Colonic mucosa (tissue), 4 donors: ENCODE measurements around the gene ADSS1. TPM values are rescaled to one million over a fixed set of nuclear protein-coding genes. Genes with fewer than 3 reads are reported as not detected.

Source experiments
- DNase-seq: peaks from one replicate; pipeline ENCODE4 v3.0.0-alpha.2; 2020
- H3K27ac ChIP-seq: fragments of 200-600 bp; one replicate; pipeline ENCODE4 v1.8.0; 2021
- H3K27me3 ChIP-seq: fragments of 200-600 bp; one replicate; pipeline ENCODE4 v1.8.0; 2021
- H3K36me3 ChIP-seq: fragments of 200-600 bp; one replicate; pipeline ENCODE4 v1.8.0; 2021
- H3K4me1 ChIP-seq: fragments of 200-600 bp; one replicate; pipeline ENCODE4 v1.8.0; 2021; ENCODE audit warnings: mild to moderate bottlenecking
- H3K4me3 ChIP-seq: fragments of 200-600 bp; one replicate; pipeline ENCODE4 v1.8.0; 2021
- H3K9ac ChIP-seq, 2 donors: one replicate each; pipeline ENCODE4 v1.7.0; 2013; ENCODE audit warnings: control low read depth in 2 of 2, low read depth in 2 of 2, low read length in 2 of 2
- H3K9me3 ChIP-seq: fragments of 200-600 bp; one replicate; pipeline ENCODE4 v1.8.0; 2021
- intact Hi-C: fragments of 100-400 bp; cut with DNase I; formaldehyde crosslinking; loops from one replicate; pipeline ENCODE4 v1.14.1; 2022
- total RNA-seq, 2 donors: library from RNA; stranded (reverse); fragmentation: NEBNext Ultra II Directional in 1 of 2; extraction: Animal tissue kit (Norgen Biotek cat#: 25700) in 1 of 2; gene quantifications; one replicate each; pipeline ENCODE4 v1.2.1, GENCODE V29; 2021
- TF ChIP-seq, protein P1 (sequence below): fragments of 200-600 bp; IDR thresholded peaks from one replicate; pipeline ENCODE4 v1.8.0; 2022; ENCODE audit warnings: antibody characterized with exemption, mild to moderate bottlenecking
- donor health status: healthy.
- donor health status: DM: no; HTN: no; CAD: no.
- donor health status: DM: no; HTN: no; CAD: no.

ADSS1 gene
- total RNA-seq, 2 donors from 2014 or later, result 3.5 to 4.0 TPM

DNA sequence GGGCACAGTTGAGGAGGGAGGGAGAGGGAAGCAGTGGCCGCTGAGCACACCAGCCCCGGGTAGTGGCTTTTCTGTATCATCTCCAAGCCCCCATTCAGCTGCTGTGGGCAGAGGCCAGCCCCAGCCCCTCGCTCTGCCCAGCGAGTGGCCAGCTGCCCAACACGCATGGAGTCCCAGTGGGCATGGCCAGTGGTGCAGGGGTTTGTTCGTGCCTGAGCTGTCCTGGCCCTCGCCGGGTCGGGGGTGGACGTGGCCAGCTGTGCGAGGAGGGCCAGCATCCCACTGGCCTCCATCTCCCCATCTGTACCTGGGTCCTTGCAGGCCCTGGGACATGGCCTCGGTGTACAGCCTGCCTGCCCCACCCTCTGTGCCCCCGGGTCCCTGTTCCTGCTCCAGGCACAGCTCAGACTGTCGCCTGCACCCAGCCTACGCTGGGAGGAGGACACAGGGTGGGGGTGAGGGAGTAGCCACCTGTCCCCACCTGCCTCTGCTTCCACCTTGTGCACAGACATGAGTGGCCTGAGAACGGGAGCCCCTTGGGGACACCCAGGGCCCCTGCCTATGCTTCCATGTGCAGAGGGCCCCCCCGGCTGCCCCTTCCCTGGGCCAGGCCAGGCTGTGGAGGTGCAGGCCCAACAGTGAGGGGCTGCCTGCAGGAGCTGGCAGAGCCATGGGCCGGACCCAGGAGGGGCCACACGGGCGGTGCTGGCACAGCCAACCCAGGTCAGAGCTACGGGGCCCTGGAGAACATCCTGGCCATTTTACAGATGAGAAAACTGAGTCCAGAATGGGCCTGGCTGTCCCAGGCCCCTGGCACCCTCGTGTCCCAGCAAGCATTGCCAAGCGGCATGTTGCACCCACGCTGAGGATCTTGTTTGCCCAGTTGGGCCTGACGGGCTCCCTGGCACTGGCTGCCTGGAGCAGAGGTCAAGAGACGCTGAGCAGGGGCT is 30.3 kb upstream of the ADSS1 start:
- no peaks in the 10 kb centered on the region for H3K27me3 ChIP-seq
- TF ChIP-seq, protein P1, sequence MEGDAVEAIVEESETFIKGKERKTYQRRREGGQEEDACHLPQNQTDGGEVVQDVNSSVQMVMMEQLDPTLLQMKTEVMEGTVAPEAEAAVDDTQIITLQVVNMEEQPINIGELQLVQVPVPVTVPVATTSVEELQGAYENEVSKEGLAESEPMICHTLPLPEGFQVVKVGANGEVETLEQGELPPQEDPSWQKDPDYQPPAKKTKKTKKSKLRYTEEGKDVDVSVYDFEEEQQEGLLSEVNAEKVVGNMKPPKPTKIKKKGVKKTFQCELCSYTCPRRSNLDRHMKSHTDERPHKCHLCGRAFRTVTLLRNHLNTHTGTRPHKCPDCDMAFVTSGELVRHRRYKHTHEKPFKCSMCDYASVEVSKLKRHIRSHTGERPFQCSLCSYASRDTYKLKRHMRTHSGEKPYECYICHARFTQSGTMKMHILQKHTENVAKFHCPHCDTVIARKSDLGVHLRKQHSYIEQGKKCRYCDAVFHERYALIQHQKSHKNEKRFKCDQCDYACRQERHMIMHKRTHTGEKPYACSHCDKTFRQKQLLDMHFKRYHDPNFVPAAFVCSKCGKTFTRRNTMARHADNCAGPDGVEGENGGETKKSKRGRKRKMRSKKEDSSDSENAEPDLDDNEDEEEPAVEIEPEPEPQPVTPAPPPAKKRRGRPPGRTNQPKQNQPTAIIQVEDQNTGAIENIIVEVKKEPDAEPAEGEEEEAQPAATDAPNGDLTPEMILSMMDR, result no peak
- peak overlapping the region; percentile 9 to 26 for H3K9ac ChIP-seq
- H3K27ac ChIP-seq, result no peak overlapping the region
- H3K36me3 ChIP-seq, result no peaks in the 10 kb centered on the region
- H3K4me1 ChIP-seq, result peaks cover 18% of the 10 kb centered on the region
- intact Hi-C loops, result no loop called here
- no peak for DNase-seq
- H3K9me3 ChIP-seq, result no peaks in the 10 kb centered on the region
- no peak overlapping the region for H3K4me3 ChIP-seq

DNA sequence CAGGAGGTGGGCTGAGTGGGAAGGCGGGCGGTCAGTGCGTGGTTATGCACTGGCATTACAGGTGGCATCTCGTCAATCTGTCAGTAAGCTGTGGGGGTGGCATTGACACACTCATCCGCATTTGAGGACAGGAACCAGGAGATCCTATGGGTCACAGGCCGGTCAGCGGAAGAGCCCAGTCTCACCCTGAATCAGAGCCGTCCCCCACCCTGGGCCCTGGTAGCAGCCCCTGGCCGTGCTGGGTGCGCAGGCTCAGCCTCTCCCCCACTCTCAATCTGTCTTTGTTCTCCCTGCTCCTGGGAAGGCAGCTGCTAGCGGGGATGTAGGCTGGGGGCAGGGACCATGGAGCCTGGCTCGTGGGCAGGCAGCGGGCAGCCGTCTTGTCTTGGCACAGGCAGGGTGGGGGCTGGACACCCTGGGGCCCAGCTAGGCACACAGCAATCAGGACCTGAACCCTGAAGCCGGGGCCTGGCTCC is 29.5 kb upstream of the ADSS1 start:
- H3K9me3 ChIP-seq, result no peaks in the 10 kb centered on the region
- no peaks in the 10 kb centered on the region for H3K36me3 ChIP-seq
- H3K4me3 ChIP-seq, result no peak overlapping the region
- peaks cover 15% of the 10 kb centered on the region for H3K4me1 ChIP-seq
- no peak overlapping the region for H3K27ac ChIP-seq
- no peak for DNase-seq
- H3K9ac ChIP-seq, result peak overlapping the region; percentile 26 to 30
- TF ChIP-seq, protein P1, result no peak
- intact Hi-C loops, result no loop called here
- H3K27me3 ChIP-seq, result no peaks in the 10 kb centered on the region

DNA sequence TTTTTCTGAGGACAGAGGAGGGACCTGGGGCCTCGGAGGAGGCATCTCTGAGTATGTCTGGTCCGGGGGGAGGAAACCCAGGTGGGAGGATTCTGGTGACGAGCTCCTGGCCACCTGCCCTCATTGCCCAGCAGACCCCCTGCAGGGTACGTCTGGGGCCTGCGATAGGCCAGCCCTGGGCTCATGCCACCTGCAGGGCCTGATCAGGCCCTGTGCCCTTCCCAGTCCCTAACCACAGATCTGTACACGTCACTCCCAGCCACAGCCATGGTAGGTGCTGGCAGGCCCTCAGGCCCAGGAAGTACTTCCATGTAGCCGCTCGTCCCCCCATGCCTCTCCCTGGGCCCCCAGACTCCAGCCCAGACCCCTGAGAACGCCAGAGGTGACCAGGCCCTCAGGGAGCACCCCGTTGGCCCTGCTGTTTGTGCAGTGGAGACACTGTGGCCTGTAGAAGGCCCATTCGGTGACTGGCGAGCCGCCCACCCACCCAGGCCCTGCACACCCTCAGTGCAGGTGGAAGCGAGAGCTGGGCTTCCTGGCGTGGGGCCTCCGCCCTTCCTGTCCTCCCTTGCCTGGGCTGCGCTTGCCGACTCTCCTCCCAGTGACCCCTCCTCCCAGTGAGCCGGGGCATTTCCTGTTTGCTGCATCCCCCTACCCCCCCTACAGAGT is 28.9 kb upstream of the ADSS1 start:
- H3K36me3 ChIP-seq, result no peaks in the 10 kb centered on the region
- intact Hi-C loops, result no loop called here
- TF ChIP-seq, protein P1, result no peak
- H3K9ac ChIP-seq, result peak overlapping the region; percentile 19 to 30
- H3K27me3 ChIP-seq, result no peaks in the 10 kb centered on the region
- H3K4me1 ChIP-seq, result peaks cover 15% of the 10 kb centered on the region
- no peak for DNase-seq
- no peaks in the 10 kb centered on the region for H3K9me3 ChIP-seq
- H3K4me3 ChIP-seq, result no peak overlapping the region
- H3K27ac ChIP-seq, result no peak overlapping the region

DNA sequence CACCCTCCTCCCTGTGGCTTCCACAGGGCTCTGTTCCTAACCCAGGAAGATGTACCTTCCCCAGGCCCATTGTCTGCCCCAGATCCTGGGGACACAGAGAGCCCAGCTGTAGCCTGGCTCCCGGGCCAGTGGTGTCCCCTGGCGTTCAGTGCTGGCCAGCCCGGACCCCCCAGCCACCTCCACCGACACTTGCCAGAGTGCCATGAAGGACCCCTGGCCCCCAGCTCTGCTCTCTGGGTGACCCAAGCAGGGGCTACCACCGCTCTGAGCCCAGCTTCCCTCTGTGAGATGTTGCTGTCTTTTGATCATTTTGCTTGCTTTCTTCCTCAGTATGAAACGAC is 28.4 kb upstream of the ADSS1 start:
- no peak for DNase-seq
- intact Hi-C loops, result no loop called here
- H3K4me1 ChIP-seq, result peaks cover 13% of the 10 kb centered on the region
- peak overlapping the region in 1 of 2 donors; percentile 12 for H3K9ac ChIP-seq
- no peaks in the 10 kb centered on the region for H3K27me3 ChIP-seq
- TF ChIP-seq, protein P1, result no peak
- H3K36me3 ChIP-seq, result no peaks in the 10 kb centered on the region
- no peak overlapping the region for H3K27ac ChIP-seq
- H3K9me3 ChIP-seq, result no peaks in the 10 kb centered on the region
- H3K4me3 ChIP-seq, result no peak overlapping the region

DNA sequence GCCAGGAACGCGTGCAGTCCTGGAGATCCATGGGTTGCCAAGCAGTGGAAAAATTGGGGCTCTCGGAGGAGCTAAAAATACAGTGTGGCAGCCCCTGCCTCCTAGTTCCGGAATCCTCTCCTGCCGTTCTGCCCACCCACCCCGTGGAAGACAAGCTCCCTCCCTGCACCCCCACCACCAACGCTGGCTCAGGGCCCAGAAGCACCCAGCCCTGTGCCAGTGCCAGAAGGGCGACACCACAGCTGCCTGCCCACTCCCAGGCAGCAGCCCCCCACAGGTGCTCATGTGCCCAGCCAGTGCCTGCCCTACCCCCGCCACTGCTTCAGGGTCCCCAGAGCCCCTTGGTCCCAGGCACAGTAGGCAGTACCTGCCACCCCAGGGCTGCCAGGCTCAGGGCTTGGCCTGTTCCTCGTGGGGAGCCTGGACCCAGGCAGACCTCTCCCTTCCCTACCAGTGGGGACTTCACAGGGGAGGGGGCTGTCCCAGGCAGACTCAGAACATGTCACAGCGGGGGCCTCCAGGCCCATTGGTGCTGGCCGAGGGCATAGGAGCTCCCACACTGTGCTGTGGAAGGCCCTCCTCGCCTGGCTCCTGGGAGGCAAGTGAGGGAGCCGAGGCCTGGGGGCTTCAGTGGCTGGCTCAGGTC is 27.2 kb upstream of the ADSS1 start:
- intact Hi-C loops, result no loop called here
- no peak overlapping the region for H3K27ac ChIP-seq
- DNase-seq, result no peak
- no peak overlapping the region for H3K9ac ChIP-seq
- peaks cover 1% of the 10 kb centered on the region for H3K4me1 ChIP-seq
- peaks cover 9% of the 10 kb centered on the region for H3K36me3 ChIP-seq
- H3K27me3 ChIP-seq, result no peaks in the 10 kb centered on the region
- TF ChIP-seq, protein P1, result no peak
- no peaks in the 10 kb centered on the region for H3K9me3 ChIP-seq
- no peak overlapping the region for H3K4me3 ChIP-seq
